Mucosa of stomach (tissue), 1 donor: Measurements from ENCODE around the gene MINAR1.

Experiments used
- H3K27me3 ChIP-seq: one replicate; pipeline ENCODE4 v1.7.0; 2013; ENCODE audit warnings: mild to moderate bottlenecking, low read length; ENCODE audit not compliant: control insufficient read depth, insufficient read depth
- H3K36me3 ChIP-seq: one replicate; pipeline ENCODE4 v1.7.0; 2013; ENCODE audit warnings: low read length; ENCODE audit not compliant: control insufficient read depth, insufficient read depth
- H3K4me1 ChIP-seq: one replicate; pipeline ENCODE4 v1.7.0; 2013; ENCODE audit warnings: mild to moderate bottlenecking, low read length; ENCODE audit not compliant: control insufficient read depth, insufficient read depth
- H3K4me3 ChIP-seq: one replicate; pipeline ENCODE4 v1.7.0; 2013; ENCODE audit warnings: low read length
- H3K9ac ChIP-seq: one replicate; pipeline ENCODE4 v1.7.0; 2013; ENCODE audit warnings: mild to moderate bottlenecking, low read length, moderate library complexity
- H3K9me3 ChIP-seq: one replicate; pipeline ENCODE4 v1.7.0; 2013; ENCODE audit warnings: mild to moderate bottlenecking, low read length, moderate library complexity; ENCODE audit not compliant: control insufficient read depth
- donor health status: Pancreatic carcinoma.

Gene MINAR1

DNA sequence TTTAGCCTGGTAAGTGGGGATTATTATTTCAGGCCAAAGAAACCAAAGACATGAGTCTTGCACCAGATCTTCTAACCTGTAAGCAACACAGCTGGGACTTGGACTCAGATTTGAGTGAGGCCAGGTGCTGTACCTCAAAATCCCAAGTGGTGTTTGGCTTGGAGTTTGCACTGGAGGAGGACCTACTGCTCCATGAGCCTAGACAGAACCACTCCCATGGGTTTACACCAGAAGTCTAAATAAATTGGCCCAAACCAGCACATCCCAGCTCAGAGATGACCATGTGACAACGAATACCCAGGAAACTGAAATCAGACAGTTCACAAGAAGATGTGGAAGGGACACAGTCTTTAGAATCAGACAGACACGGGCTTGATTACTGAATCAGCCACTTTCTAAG is 47.5 kb downstream of the MINAR1 start:
- Histone ChIP-seq H3K36me3 (no peaks in the 10 kb centered on the region), H3K27me3 (no peaks in the 10 kb centered on the region), H3K4me3 (no peak overlapping the region), H3K9ac (no peak overlapping the region), H3K4me1 (no peaks in the 10 kb centered on the region), H3K9me3 (no peaks in the 10 kb centered on the region)

DNA sequence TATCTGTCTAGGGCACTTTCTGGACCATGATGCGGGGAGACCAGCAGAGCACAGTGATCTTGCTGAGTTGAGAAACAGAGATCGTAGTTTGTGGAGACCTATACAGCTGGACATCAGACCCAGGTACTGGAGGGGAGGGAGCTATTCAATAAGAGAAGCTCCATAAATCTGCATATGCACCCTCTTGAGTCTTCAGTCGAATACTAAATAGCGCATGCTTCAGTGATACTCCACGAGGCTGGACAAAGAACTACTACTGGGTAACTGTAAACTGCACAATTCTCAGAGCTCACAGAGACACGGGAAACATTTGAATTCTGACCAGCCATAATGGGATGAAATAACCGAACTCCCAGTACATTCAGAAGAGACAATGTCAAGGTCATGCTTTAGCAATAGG is 49.7 kb downstream of the MINAR1 start:
- H3K9me3 ChIP-seq, result no peaks in the 10 kb centered on the region
- no peaks in the 10 kb centered on the region for H3K4me1 ChIP-seq
- H3K27me3 ChIP-seq, result no peaks in the 10 kb centered on the region
- H3K4me3 ChIP-seq, result no peak overlapping the region
- no peak overlapping the region for H3K9ac ChIP-seq
- H3K36me3 ChIP-seq, result no peaks in the 10 kb centered on the region
